Endothelial cell of umbilical vein (primary cell): ENCODE data around the gene TMEM108. TPM values are rescaled to one million over a fixed set of nuclear protein-coding genes. Genes with fewer than 3 reads are reported as not detected.

Experiments
- BruUV-seq: library from RNA; stranded (reverse); fragments of 400-500 nt; replicated peaks from 2 replicates; lab custom pipeline; 2021; lab: Mats Ljungman, UMichigan
- CTCF ChIA-PET: fragments of 300-600, 350-600 bp; sonication (Branson Sonifier 250); formaldehyde crosslinking; loops from one replicate; lab custom pipeline; 2021; ENCODE audit warnings: antibody characterized with exemption, inconsistent platforms; lab: Charles Lee
- POLR2A ChIA-PET: fragments of 300-600, 350-600 bp; sonication (Branson Sonifier 250); formaldehyde crosslinking; loops from one replicate; lab custom pipeline; 2021; ENCODE audit warnings: antibody characterized with exemption, inconsistent platforms; lab: Charles Lee
- DNase-seq: peaks from one replicate; pipeline ENCODE4 v3.0.0-alpha.2; 2011; ENCODE audit warnings: low read depth, low spot score
- FAIRE-seq: peaks from 2 replicates; lab custom pipeline; 2011; peaks lifted over from hg19 to GRCh38; lab: Jason Lieb, UNC
- H2AFZ ChIP-seq: 2 replicates; pipeline ENCODE4 v1.6.0; 2012; ENCODE audit warnings: low read depth, low read length, control low read depth, inconsistent platforms
- H3K27ac ChIP-seq: 2 replicates; pipeline ENCODE4 v1.5.1; 2011; ENCODE audit warnings: low read depth, mild to moderate bottlenecking, control low read depth, low read length, moderate library complexity; ENCODE audit not compliant: insufficient read depth
- H3K27me3 ChIP-seq, 2 experiments: 2 replicates each; pipeline versions ENCODE4 v1.6.0 to v1.6.1; 2011; ENCODE audit warnings: low read length in 2 of 2, mixed read lengths in 1 of 2; ENCODE audit not compliant: control insufficient read depth in 2 of 2, insufficient read depth in 2 of 2
- H3K36me3 ChIP-seq, 2 experiments: 2 replicates in 1 of 2; 3 replicates in 1 of 2; pipeline ENCODE4 v1.5.1; 2011; ENCODE audit warnings: low read length in 2 of 2, mild to moderate bottlenecking in 1 of 2, moderate library complexity in 1 of 2; ENCODE audit not compliant: control insufficient read depth in 2 of 2, insufficient read depth in 2 of 2; ENCODE audit errors: extremely low read depth in 1 of 2
- H3K4me1 ChIP-seq: 3 replicates; pipeline ENCODE4 v1.5.1; 2011; ENCODE audit warnings: mild to moderate bottlenecking, low read length; ENCODE audit not compliant: control insufficient read depth, insufficient read depth; ENCODE audit errors: extremely low read depth
- H3K4me2 ChIP-seq: 2 replicates; pipeline ENCODE4 v1.6.1; 2011; ENCODE audit warnings: low read length, control low read depth, mixed read lengths; ENCODE audit not compliant: insufficient read depth
- H3K4me3 ChIP-seq, 3 experiments: fragments of 200-600 bp in 1 of 3; sonication (generic), shearing (Covaris generic) in 1 of 3; replicated peaks in 1 of 3; 2 replicates each; pipeline ENCODE4 v1.5.1; 2011 to 2016; ENCODE audit warnings: control low read depth in 3 of 3, low read length in 3 of 3, mild to moderate bottlenecking in 2 of 3, inconsistent platforms in 1 of 3, low read depth in 1 of 3, moderate library complexity in 1 of 3; ENCODE audit not compliant: insufficient read depth in 1 of 3
- H3K79me2 ChIP-seq: 2 replicates; pipeline ENCODE4 v1.6.0; 2012; ENCODE audit warnings: low read length, inconsistent platforms; ENCODE audit not compliant: control insufficient read depth, insufficient read depth
- H3K9ac ChIP-seq: replicated peaks from 2 replicates; pipeline ENCODE3; 2011; ENCODE audit warnings: low read length, control low read depth; ENCODE audit not compliant: insufficient read depth; ENCODE audit errors: extremely low read depth
- H3K9me1 ChIP-seq: replicated peaks from 3 replicates; pipeline ENCODE4 v1.6.0; 2011; ENCODE audit warnings: mild to moderate bottlenecking, low read length; ENCODE audit not compliant: control insufficient read depth, insufficient read depth; ENCODE audit errors: extremely low read depth
- H3K9me3 ChIP-seq: replicated peaks from 2 replicates; pipeline ENCODE4 v1.5.1; 2012; ENCODE audit warnings: low read length, inconsistent platforms; ENCODE audit not compliant: control insufficient read depth, insufficient read depth
- H4K20me1 ChIP-seq: replicated peaks from 2 replicates; pipeline ENCODE3; 2011; ENCODE audit warnings: mild to moderate bottlenecking, low read length; ENCODE audit not compliant: control insufficient read depth, insufficient read depth; ENCODE audit errors: extremely low read depth
- EZH2 ChIP-seq: IDR thresholded peaks from 2 replicates; pipeline ENCODE4 v1.6.1; 2012; ENCODE audit warnings: borderline replicate concordance, low read depth, mild to moderate bottlenecking, moderate library complexity, low read length, inconsistent platforms; ENCODE audit not compliant: severe bottlenecking
- FOS ChIP-seq: IDR thresholded peaks from 2 replicates; pipeline ENCODE4 v1.6.1; 2011; ENCODE audit warnings: mild to moderate bottlenecking, low read length, moderate library complexity, borderline replicate concordance; ENCODE audit not compliant: insufficient read depth
- GATA2 ChIP-seq: IDR thresholded peaks from 2 replicates; pipeline ENCODE4 v1.7.0; 2011; ENCODE audit warnings: low read depth, mild to moderate bottlenecking, moderate library complexity, mixed read lengths, low read length; ENCODE audit not compliant: insufficient read length, insufficient read depth
- JUN ChIP-seq: IDR thresholded peaks from 2 replicates; pipeline ENCODE4 v1.6.1; 2011; ENCODE audit warnings: borderline replicate concordance, low read depth; ENCODE audit not compliant: insufficient read length, insufficient read depth
- MYC ChIP-seq: IDR thresholded peaks from one replicate; pipeline ENCODE4 v1.6.1; 2011; ENCODE audit warnings: mild to moderate bottlenecking, low read depth, low read length
- POLR2A ChIP-seq: IDR thresholded peaks from 2 replicates; pipeline ENCODE4 v1.6.1; 2012; ENCODE audit warnings: low read depth, mild to moderate bottlenecking, control low read depth, low read length
- POLR2AphosphoS5 ChIP-seq: IDR thresholded peaks from 2 replicates; pipeline ENCODE4 v1.6.1; 2012; ENCODE audit warnings: low read depth, mild to moderate bottlenecking, control low read depth, low read length, moderate library complexity; ENCODE audit not compliant: insufficient read depth
- dilution Hi-C: fragments of 300-500 bp; cut with MboI; formaldehyde crosslinking; loops from one replicate; pipeline ENCODE4 v1.15.0; 2019; ENCODE audit warnings: low sequenced_read_pairs; ENCODE audit not compliant: extremely low pct_ligation_motif_present
- intact Hi-C: fragments of 100-400 bp; cut with micrococcal nuclease; formaldehyde crosslinking; loops from one replicate; pipeline ENCODE4 v1.10.0; 2022
- polyA plus RNA-seq, 4 experiments: library from polyadenylated mRNA; depleted of rRNA in 3 of 4; stranded (reverse) in 3 of 4; unstranded in 1 of 4; fragments of >200 nt; gene quantifications; 2 replicates each; pipeline versions ENCODE4 v1.2.1 to v1.2.3, GENCODE V29; 2011 to 2012; ENCODE audit warnings: missing spikeins in 1 of 4
- total RNA-seq: library from RNA; stranded (reverse); gene quantifications from 2 replicates; pipeline ENCODE4 v1.2.3, GENCODE V29; 2021
- TF ChIP-seq, protein P1 (sequence below): IDR thresholded peaks from 2 replicates; pipeline ENCODE4 v1.6.1; 2011; ENCODE audit not compliant: insufficient read depth, insufficient read length
- TF ChIP-seq, protein P2 (sequence below), 2 donors: IDR thresholded peaks; 1 replicate in 1 of 2; 2 replicates in 1 of 2; pipeline ENCODE4 v1.5.1; 2011; ENCODE audit warnings: low read length in 2 of 2, mild to moderate bottlenecking in 2 of 2, moderate library complexity in 2 of 2, control low read depth in 1 of 2, inconsistent platforms in 1 of 2, low read depth in 1 of 2; ENCODE audit not compliant: insufficient read depth in 1 of 2; ENCODE audit errors: extremely low read depth in 1 of 2

TMEM108 gene
- total and polyA plus RNA-seq, 2 donors (not counting 3 experiments of a cell fraction or from before 2014, with no cell fraction given): 0.40 to 1.1 TPM

DNA sequence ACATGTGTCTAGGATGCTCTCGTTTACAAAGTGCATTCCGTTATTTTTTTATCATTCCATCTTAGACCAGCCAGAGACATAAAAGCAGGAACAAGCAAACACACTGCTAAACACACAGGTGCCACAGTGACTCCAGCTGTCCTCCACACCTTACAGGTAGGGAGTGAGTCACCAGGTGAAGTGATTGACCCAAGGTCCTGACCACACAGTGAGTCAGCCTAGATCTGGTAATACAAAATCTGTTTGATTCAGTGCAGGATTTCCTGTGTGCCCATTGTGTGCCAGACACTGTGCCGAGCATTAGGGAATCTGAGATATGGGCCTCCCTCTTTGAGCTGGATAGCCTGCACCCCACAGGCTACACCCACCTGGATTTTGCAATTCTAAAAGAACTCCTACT, 345.0 kb downstream of the TMEM108 start:
- Histone ChIP-seq H3K9me1 (no peaks in the 10 kb centered on the region), H3K9ac (no peak overlapping the region), H3K27me3 (no peaks in the 10 kb centered on the region), H4K20me1 (no peaks in the 10 kb centered on the region), H3K9me3 (no peaks in the 10 kb centered on the region), H3K4me3 (no peak overlapping the region), H3K27ac (no peak overlapping the region), H3K36me3 (no peaks in the 10 kb centered on the region), H3K79me2 (no peaks in the 10 kb centered on the region), H2AFZ (no peak overlapping the region), H3K4me2 (no peak overlapping the region), H3K4me1 (peaks cover 8% of the 10 kb centered on the region)
- intact Hi-C loops: loop anchor here (5.0 kb wide), 1 partner anchor 211 kb away; no protein-coding TSS in a partner anchor
- no peak for DNase-seq
- no peak for FAIRE-seq
- ChIA-PET CTCF (interaction anchor here (1.0 to 19.2 kb wide), 10 partner anchors 9 to 657 kb away, joined by 3 to 528 read pairs (median 9); no protein-coding TSS in a partner anchor), POLR2A (no interaction called here)
- no TSS peak for BruUV-seq
- no peak for TF ChIP-seq EZH2
- TF ChIP-seq POLR2A: no peak
- peak; percentile 48 for TF ChIP-seq FOS
- peak; percentile 16 for TF ChIP-seq GATA2
- TF ChIP-seq MYC: no peak
- TF ChIP-seq, protein P1, sequence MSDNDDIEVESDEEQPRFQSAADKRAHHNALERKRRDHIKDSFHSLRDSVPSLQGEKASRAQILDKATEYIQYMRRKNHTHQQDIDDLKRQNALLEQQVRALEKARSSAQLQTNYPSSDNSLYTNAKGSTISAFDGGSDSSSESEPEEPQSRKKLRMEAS: no peak
- no peak for TF ChIP-seq POLR2AphosphoS5
- TF ChIP-seq, protein P2, sequence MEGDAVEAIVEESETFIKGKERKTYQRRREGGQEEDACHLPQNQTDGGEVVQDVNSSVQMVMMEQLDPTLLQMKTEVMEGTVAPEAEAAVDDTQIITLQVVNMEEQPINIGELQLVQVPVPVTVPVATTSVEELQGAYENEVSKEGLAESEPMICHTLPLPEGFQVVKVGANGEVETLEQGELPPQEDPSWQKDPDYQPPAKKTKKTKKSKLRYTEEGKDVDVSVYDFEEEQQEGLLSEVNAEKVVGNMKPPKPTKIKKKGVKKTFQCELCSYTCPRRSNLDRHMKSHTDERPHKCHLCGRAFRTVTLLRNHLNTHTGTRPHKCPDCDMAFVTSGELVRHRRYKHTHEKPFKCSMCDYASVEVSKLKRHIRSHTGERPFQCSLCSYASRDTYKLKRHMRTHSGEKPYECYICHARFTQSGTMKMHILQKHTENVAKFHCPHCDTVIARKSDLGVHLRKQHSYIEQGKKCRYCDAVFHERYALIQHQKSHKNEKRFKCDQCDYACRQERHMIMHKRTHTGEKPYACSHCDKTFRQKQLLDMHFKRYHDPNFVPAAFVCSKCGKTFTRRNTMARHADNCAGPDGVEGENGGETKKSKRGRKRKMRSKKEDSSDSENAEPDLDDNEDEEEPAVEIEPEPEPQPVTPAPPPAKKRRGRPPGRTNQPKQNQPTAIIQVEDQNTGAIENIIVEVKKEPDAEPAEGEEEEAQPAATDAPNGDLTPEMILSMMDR (IDR thresholded peaks at IDR 0.05; ENCODE audit: extremely low read depth in 1 of 2, insufficient read depth in 1 of 2, low read depth in 1 of 2, low read length in 2 of 2): no peak
- TF ChIP-seq JUN: no peak
- dilution Hi-C loops: no loop called here
